Stimulated activated CD8-positive, alpha-beta memory T cell treated with anti-CD3 and anti-CD28 coated beads, Interleukin-7, amount 100 ng/mL, for 4 hours (primary cell): Measurements from ENCODE around the gene PAX9.
"Not testable (repeated sequence)": the region's sequence is repeated elsewhere in the genome, so short reads cannot be mapped to it uniquely, and the experiment has no call there.

ENCODE experiments used
- DNase-seq, 2 donors: peaks; one replicate each; pipeline ENCODE4 v3.0.0-alpha.2; 2020; ENCODE audit warnings: low read depth in 2 of 2

Gene PAX9

GRCh38 chr14:36672095-36672494 is 10.4 kb downstream of the PAX9 start:
- DNase-seq = no peak

GRCh38 chr14:36674659-36675058 is 13.0 kb downstream of the PAX9 start:
- no peak for DNase-seq

DNA sequence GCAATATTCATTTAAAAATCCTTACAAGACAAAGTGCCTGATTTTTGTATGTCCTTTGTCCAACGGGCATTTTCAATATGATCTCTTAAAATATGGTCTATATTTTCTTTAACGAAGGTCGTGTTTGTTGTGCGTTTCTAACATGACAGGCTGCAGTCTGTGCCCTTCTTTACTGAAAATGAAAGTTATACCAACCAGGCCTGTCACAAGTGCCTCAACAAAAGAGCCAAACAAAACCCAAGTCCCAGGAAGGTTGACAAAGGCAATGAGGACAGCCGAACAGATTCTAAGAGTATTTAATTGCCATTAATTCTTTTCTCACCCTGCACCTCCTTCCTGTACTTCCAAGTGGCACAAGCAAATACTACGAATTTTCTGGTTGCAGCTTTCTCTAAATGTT is 13.9 kb downstream of the PAX9 start:
- no peak for DNase-seq

GRCh38 chr14:36676236-36676635 is 14.6 kb downstream of the PAX9 start:
- no peak for DNase-seq

GRCh38 chr14:36682338-36682737 is 20.7 kb downstream of the PAX9 start:
- DNase-seq = no peak

GRCh38 chr14:36683083-36683724 is 21.5 kb downstream of the PAX9 start:
- no peak for DNase-seq

DNA sequence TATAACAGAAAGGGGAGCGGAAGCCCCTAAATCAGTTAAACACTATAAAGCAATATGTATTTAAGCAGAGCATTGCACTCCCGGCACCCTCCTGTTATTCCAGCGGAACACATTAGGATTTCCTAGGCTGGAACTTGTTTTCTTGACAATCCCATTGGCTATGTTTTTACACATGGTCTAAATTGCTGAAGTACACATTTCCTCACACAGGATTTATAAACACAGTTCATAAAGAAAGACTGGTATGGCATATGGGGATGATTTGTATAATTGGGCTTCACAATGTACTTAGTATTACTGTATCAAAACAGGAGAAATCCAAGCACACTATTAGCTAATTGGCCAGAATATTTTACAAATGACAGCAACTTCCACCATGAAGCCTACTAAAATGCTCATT is 23.3 kb downstream of the PAX9 start:
- DNase-seq = no peak

DNA sequence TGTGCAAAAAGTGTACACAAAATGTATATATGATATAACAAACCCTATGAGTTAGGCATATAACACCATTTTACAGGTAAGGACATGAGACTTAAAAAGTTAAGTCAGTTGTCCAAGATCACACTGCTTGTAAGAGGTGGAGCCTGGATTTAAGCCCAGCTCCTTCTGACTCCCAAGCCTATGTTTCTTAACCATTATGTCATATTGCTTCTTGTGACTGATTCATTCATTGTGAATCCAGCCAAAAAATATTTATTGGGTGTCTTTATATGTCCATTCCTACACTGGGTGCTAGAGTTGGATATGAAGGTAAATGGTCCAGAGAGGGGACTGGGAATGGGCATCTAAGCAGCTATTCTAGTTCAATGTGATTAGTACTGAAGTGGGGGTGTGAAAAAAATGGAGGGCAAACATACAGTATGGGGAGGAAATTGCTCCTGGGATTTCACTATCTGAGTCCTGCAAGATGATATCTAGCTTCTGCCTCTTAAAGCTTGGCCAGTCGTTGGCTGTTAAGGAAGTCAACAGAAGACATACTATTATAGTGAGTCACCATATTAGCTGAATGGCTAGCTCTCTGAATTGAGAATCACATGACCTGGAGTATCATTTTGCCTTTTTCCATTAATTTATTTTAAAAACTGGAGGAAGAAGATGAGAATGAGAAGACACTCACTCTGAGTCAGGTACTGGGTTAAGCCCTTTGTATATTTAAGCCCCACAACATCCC is 28.8 kb downstream of the PAX9 start:
- DNase-seq = no peak

DNA sequence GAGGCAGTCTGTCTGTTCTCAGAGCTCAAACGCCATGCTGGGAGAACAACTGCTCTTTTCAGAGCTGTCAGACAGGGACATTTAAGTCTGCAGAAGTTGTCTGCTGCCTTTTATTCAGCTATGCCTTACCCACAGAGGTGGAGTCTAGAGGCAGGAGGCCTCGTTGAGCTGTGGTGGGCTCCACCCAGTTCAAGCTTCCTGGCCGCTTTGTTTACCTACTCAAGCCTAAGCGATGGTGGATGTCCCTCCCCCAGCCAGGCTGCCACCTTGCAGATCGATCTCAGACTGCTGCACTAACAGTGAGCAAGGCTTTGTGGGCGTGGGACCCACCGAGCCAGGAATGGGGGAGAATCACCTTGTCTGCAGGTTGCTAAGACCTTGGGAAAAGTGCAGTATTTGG is 37.8 kb downstream of the PAX9 start:
- not testable (repeated sequence) for DNase-seq

GRCh38 chr14:36700651-36701050 is 39.0 kb downstream of the PAX9 start:
- no peak for DNase-seq

- no peak for DNase-seq
Observed at GRCh38 chr14:36701132-36701531, 39.5 kb downstream of the PAX9 start.

GRCh38 chr14:36702474-36702873 is 40.8 kb downstream of the PAX9 start:
- no peak for DNase-seq

DNA sequence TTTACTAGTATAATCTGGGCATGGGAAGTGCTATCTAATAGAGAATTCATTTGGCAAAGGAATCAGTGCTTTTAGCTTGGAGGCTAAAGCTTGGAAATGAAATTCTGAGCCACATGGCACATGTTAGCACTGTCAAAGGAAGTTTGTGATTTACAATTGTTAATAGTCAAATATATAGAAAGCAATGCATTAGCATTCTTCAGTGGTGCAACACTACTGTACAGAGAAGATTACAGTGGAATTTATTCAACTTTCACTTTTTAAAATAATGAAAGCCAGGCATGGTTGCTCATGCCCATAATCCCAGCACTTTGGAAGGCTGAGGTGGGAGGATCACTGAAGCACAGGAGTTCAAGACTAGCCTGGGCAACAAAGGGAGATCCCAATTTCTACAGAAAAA is 45.9 kb downstream of the PAX9 start:
- DNase-seq = no peak

DNA sequence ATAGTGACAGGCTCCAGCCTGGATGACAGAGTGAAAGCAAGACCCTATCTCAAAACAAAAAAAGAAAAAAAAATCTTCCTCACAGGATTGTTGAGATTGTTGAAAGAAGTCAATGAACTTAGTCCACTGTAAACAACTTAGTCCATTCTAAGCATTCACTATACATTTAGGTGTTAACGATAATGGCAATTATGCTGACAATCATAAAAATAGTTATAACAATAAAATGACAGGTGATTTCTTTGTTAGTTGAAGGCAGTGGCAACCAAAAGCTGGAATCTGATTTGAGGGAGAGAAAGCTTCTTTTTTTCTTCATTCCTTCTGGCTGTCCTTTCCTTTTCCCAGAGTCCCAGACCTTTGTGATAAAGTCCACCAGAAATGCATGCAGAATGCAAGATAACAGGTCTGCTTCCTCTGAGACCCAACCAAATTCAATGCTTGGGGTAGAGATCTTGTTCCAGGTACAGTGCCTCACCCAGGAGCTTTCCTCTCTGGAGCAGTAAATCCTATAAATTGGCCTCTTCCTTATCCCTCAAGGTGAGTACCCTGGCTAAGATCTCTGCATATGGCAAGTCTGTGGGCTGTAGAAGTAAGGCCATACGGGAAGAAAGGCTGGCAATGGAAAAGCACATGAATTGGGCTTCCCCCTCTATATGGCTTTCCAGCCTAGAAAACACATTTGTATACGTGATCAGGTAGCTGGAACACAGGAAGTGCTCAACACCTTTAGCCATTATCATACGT is 52.5 kb downstream of the PAX9 start:
- DNase-seq = no peak

- DNase-seq = no peak
Observed at GRCh38 chr14:36716614-36717184, 55.0 kb downstream of the PAX9 start.

- DNase-seq = no peak
Observed at GRCh38 chr14:36717363-36717762, 55.7 kb downstream of the PAX9 start.

- DNase-seq = no peak
Observed at GRCh38 chr14:36718216-36718615, 56.6 kb downstream of the PAX9 start.

- DNase-seq = no peak
Observed at GRCh38 chr14:36719823-36720222, 58.2 kb downstream of the PAX9 start.

DNA sequence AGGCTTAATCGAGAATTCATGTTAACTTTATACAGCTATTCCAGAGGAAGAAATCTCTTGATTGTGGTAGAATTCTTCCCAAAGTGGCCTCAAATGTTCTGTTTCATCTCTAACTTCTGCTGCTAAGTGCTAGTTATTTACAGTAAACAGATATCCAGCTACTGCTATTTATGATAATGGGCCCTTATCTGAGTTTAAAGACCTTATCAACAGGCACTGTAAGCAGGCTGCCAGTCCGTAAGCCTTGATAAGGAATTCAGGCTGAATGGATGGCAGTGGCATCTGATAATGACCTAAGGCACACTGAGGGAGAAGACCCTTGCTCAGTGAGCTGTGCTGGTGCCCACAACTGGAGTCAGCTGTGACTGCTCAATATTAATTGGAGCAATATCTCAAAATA is 59.0 kb downstream of the PAX9 start:
- no peak for DNase-seq

DNA sequence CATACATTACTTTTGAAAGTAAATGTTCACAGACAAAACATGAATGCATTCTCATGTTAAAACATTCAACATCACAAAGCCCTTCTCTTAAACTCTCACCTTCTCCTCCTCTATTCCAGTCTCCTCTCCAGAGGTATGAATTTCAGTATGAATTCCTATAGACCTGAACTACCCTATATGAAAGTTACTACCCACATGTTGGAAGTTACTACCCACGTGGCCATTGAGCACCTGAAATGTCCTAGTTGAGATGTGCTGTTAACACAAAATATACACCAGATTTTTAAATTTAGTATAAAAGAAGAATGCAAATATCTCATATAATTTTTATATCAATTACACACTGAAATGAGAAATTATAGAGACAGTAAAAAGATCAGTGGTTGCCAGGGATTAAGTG is 60.2 kb downstream of the PAX9 start:
- DNase-seq = no peak

DNA sequence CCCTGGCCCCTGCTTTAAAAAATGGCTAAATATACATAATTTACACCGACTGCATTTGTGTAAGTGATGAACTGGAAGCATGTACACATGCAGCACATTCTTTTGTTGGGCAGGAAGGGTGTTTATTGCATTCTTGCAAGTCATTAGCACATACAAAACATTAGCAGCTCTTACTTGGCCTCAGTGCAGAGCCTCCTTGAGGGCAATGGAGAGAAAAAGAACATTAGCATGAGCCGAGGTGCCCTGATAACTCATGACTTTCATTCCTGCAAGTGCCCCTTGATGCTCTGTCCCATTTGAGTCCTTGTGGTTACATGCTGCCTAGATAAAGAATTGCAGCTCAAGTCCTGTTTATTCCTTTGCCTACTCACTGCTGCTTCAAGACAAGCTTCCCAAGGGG is 61.9 kb downstream of the PAX9 start:
- no peak for DNase-seq

DNA sequence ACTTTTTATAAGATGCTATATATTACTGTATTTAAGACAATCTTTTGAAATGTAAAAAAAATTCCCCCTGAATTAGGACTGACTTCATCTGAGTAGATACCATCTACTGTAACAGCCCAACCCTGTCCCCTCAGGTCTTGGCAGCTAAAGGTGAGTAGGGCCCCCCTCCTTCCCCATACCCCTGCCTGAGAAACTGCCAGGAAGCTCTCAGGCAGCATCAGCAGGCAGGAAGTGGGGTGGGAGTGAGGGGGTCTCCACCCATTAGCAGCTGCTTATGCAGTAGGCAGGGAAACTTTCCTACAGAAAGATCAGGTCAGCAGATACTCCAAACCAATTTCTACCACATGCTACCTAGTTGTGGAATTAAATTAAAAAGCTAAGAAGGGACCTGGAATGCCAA is 62.5 kb downstream of the PAX9 start:
- DNase-seq = no peak

- no peak for DNase-seq
Observed at GRCh38 chr14:36726128-36726527, 64.5 kb downstream of the PAX9 start.
